NB4 (cell line): ENCODE measurements around the gene ITGA11.

ENCODE experiments used
- DNase-seq: peaks from one replicate; pipeline ENCODE4 v3.0.0; 2010; ENCODE audit warnings: low read depth
- H3K4me3 ChIP-seq: one replicate; pipeline ENCODE4 v1.5.1; 2011; ENCODE audit warnings: mild to moderate bottlenecking, low read depth, low read length, moderate library complexity
- CTCF ChIP-seq: IDR thresholded peaks from one replicate; pipeline ENCODE4 v1.5.1; 2012; ENCODE audit warnings: low read depth, low read length
- MAX ChIP-seq: IDR thresholded peaks from 2 replicates; pipeline ENCODE4 v1.6.1; 2011; ENCODE audit warnings: low read depth, low read length
- MYC ChIP-seq: IDR thresholded peaks from 2 replicates; pipeline ENCODE4 v1.6.1; 2011; ENCODE audit warnings: low read depth, low read length
- POLR2A ChIP-seq: IDR thresholded peaks from 2 replicates; pipeline ENCODE4 v1.6.1; 2011; ENCODE audit warnings: mild to moderate bottlenecking; ENCODE audit not compliant: insufficient read length; ENCODE audit errors: extremely low read depth

The ITGA11 gene

GRCh38 chr15:68421798-68422402 lies 10.1 kb downstream of the ITGA11 start:
- no peak overlapping the region for H3K4me3 ChIP-seq
- DNase-seq: no peak
- TF ChIP-seq MAX (no peak), MYC (no peak), CTCF (no peak), POLR2A (no peak)

- no peak for DNase-seq
- H3K4me3 ChIP-seq: no peak overlapping the region
- TF ChIP-seq POLR2A (no peak), MYC (no peak), MAX (no peak), CTCF (no peak)
Measured at GRCh38 chr15:68421115-68421551, 10.8 kb downstream of the ITGA11 start.

DNA sequence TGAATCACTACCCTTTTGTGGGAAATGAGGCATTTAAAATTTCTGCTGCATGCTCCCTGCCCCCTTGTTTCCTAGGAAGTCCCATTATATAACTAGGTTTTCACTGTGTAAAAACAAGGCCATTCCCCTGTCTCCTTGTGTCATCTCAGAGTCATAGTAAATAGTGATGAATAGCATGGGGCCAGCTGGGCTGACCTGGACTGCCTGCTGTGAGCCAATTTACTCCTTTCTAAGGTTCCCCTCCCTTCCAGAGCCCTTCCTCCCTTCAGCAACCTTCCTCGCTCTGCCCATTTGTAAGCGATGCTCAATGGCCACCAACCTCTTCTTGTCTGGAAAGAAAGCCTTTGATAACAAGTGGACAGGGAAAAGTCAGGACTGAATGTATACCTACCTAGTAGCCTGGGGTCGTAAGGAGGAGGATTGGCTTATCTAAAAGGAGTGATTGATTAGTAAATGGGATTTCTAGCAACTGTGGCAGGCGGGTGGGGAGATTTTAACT lies 11.7 kb downstream of the ITGA11 start:
- TF ChIP-seq MAX (no peak), MYC (no peak), CTCF (no peak), POLR2A (no peak)
- H3K4me3 ChIP-seq: no peak overlapping the region
- DNase-seq: no peak

DNA sequence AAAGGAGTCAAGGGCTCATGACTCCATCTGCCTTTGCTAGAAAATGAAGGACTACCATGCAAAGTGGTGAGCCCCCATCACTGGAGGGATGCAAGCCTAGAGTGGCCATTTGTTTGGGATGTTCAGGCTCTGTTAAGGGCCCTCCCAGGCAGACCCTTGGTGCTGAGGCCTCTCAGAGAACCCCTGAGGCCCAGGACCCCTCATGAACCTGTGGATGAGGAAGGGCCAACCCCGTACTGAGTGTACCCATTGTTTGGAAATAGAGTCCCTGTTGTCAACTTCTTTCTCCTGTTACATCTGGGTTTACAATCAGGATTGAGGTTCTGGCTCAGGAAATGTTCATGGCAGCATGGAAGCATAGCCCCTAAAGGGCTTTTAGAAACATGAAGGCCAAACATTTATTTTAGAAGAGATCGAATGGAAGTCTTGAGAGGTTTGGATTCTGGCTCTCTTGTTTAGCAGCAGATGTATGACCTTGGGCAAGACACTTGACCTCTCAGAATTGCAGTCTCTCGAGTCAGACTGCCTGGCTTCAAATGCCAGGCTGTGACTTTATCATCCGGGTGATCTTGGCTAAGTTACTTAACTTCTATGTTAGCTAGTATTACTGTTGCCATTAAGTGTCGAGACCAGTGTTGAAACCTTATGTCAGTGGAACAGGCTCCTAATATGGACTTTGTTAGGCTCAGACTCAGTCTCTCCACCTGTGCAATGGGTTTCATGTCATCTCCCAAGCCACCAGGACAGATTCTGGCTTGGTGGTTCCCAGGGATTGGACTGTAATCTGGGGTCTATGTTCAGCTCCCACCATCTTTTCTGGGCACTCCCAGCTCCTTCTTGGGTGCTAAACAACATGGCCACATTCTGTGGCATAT lies 12.4 kb downstream of the ITGA11 start:
- DNase-seq: no peak
- TF ChIP-seq MAX: no peak
- no peak for TF ChIP-seq CTCF
- no peak for TF ChIP-seq MYC
- TF ChIP-seq POLR2A: no peak
- no peak overlapping the region for H3K4me3 ChIP-seq

DNA sequence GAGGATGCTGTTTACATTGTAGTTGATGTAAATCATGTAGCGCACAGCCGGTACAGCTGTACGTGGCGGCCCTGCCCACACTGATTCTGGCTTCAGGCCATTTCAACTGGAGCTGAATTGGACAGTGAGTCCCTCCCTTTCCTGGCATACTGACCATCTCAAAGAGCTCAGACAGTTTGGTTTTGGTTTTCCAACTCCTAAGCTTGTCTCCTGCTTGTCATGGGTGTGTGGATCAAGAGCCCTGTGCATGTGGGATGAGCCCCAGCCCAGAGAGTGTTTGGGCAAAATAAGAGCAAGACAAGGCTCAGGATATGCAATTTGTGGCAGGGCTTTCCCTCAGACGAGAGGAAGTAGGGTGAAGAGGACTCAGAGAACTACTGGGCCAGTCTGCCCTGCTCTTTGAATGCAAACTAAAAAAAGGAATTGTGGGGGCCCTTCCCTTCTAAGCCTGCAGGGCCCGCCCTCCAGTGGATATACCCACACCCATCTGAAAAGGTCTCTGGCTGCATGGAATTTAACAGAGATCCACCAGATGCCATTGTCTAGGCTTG lies 13.3 kb downstream of the ITGA11 start:
- TF ChIP-seq MYC (no peak), MAX (no peak), CTCF (no peak), POLR2A (no peak)
- no peak for DNase-seq
- no peak overlapping the region for H3K4me3 ChIP-seq
